Measurements from ENCODE around the gene RBM22. TPM values are rescaled to one million over a fixed set of nuclear protein-coding genes. Genes with fewer than 3 reads are reported as not detected.

The RBM22 gene
- total RNA-seq, 1 donor from 2014 or later = 65.8 TPM

- no peak overlapping the region for H3K27ac Mint-ChIP-seq
- H3K4me1 Mint-ChIP-seq (ENCODE audit: unreplicated experiment) = peaks cover 39% of the 10 kb centered on the region
- no peak for TF ChIP-seq CTCF (conservative IDR thresholded peaks at IDR 0.05)
- H3K27me3 Mint-ChIP-seq = peaks cover 4% of the 10 kb centered on the region
- H3K9me3 Mint-ChIP-seq = no peaks in the 10 kb centered on the region
- no peak overlapping the region for H3K4me3 Mint-ChIP-seq
- no peak for DNase-seq (ENCODE audit: extremely low spot score, unreplicated experiment)
- H3K36me3 Mint-ChIP-seq = no peaks in the 10 kb centered on the region
Measured at GRCh38 chr5:150649108-150650020, 51.5 kb downstream of the RBM22 start.

GRCh38 chr5:150648294-150649107 is 52.4 kb downstream of the RBM22 start:
- peaks cover 4% of the 10 kb centered on the region for H3K27me3 Mint-ChIP-seq
- H3K4me1 Mint-ChIP-seq (ENCODE audit: unreplicated experiment) = peaks cover 44% of the 10 kb centered on the region
- no peaks in the 10 kb centered on the region for H3K36me3 Mint-ChIP-seq
- H3K27ac Mint-ChIP-seq = no peak overlapping the region
- no peaks in the 10 kb centered on the region for H3K9me3 Mint-ChIP-seq
- no peak for TF ChIP-seq CTCF (conservative IDR thresholded peaks at IDR 0.05)
- H3K4me3 Mint-ChIP-seq = no peak overlapping the region
- DNase-seq (ENCODE audit: extremely low spot score, unreplicated experiment) = no peak

- no peaks in the 10 kb centered on the region for H3K9me3 Mint-ChIP-seq
- H3K27ac Mint-ChIP-seq = peak overlapping the region; percentile 13
- peaks cover 44% of the 10 kb centered on the region for H3K4me1 Mint-ChIP-seq (ENCODE audit: unreplicated experiment)
Measured at GRCh38 chr5:150647275-150648251, 53.3 kb downstream of the RBM22 start.

GRCh38 chr5:150645070-150645700 is 55.7 kb downstream of the RBM22 start:
- no peaks in the 10 kb centered on the region for H3K36me3 Mint-ChIP-seq
- no peaks in the 10 kb centered on the region for H3K9me3 Mint-ChIP-seq
- peaks cover 48% of the 10 kb centered on the region for H3K4me1 Mint-ChIP-seq (ENCODE audit: unreplicated experiment)
- no peaks in the 10 kb centered on the region for H3K27me3 Mint-ChIP-seq
- H3K27ac Mint-ChIP-seq = no peak overlapping the region
- no peak overlapping the region for H3K4me3 Mint-ChIP-seq
- DNase-seq (ENCODE audit: extremely low spot score, unreplicated experiment) = no peak
- no peak for TF ChIP-seq CTCF (conservative IDR thresholded peaks at IDR 0.05)

More at GRCh38 chr5:150647275-150648251, 53.3 kb downstream of the RBM22 start:
- DNase-seq (ENCODE audit: extremely low spot score, unreplicated experiment) = no peak
- Mint-ChIP-seq H3K4me3 (no peak overlapping the region), H3K27me3 (peaks cover 4% of the 10 kb centered on the region), H3K36me3 (no peaks in the 10 kb centered on the region)
- no peak for TF ChIP-seq CTCF (conservative IDR thresholded peaks at IDR 0.05)
